Urinary bladder (tissue), 2 donors: ENCODE results near the gene SPATS1. TPM values are rescaled to one million over a fixed set of nuclear protein-coding genes. Genes with fewer than 3 reads are reported as not detected.

Experiments used
- polyA plus RNA-seq: library from polyadenylated mRNA; stranded (reverse); fragments of 200-250 nt; gene quantifications from one replicate; pipeline ENCODE4 v1.2.3, GENCODE V29; 2013
- total RNA-seq: library from RNA; depleted of rRNA; stranded (reverse); fragments of >200 nt; gene quantifications from one replicate; pipeline ENCODE4 v1.2.3, GENCODE V29; 2014
- donor health status: healthy.

The SPATS1 gene
- total and polyA plus RNA-seq, 2 donors, result not detected

Other genes starting within 250 kb of the SPATS1 start
- gene MRPL14, start 215.2 kb upstream of the SPATS1 start, total RNA-seq, result 27.4 TPM
- 42.0 TPM for gene MRPL14, start 215.2 kb upstream of the SPATS1 start, polyA plus RNA-seq
- 12.4 TPM for gene TMEM63B, start 215.1 kb upstream of the SPATS1 start, total RNA-seq
- gene TMEM63B, start 215.1 kb upstream of the SPATS1 start, polyA plus RNA-seq, result 20.0 TPM
- 0.53 TPM for gene CAPN11, start 183.8 kb upstream of the SPATS1 start, total RNA-seq
- gene CAPN11, start 183.8 kb upstream of the SPATS1 start, polyA plus RNA-seq, result 1.1 TPM
- gene MYMX, start 125.7 kb upstream of the SPATS1 start, total RNA-seq, result not detected
- 0.28 TPM for gene MYMX, start 125.7 kb upstream of the SPATS1 start, polyA plus RNA-seq
- gene SLC29A1, start 119.1 kb upstream of the SPATS1 start, total RNA-seq, result 16.3 TPM
- 80.1 TPM for gene SLC29A1, start 119.1 kb upstream of the SPATS1 start, polyA plus RNA-seq
- 220 TPM for gene HSP90AB1, start 95.5 kb upstream of the SPATS1 start, total RNA-seq
- 600 TPM for gene HSP90AB1, start 95.5 kb upstream of the SPATS1 start, polyA plus RNA-seq
- 29.4 TPM for gene SLC35B2, start 85.1 kb upstream of the SPATS1 start, total RNA-seq
- gene SLC35B2, start 85.1 kb upstream of the SPATS1 start, polyA plus RNA-seq, result 51.3 TPM
- 2.6 TPM for gene NFKBIE, start 77.1 kb upstream of the SPATS1 start, total RNA-seq
- gene NFKBIE, start 77.1 kb upstream of the SPATS1 start, polyA plus RNA-seq, result 5.5 TPM
- 0.48 TPM for gene TMEM151B, start 72.2 kb upstream of the SPATS1 start, total RNA-seq
- gene TMEM151B, start 72.2 kb upstream of the SPATS1 start, polyA plus RNA-seq, result 0.54 TPM
- 13.6 TPM for gene AARS2, start 29.3 kb upstream of the SPATS1 start, total RNA-seq
- gene AARS2, start 29.3 kb upstream of the SPATS1 start, polyA plus RNA-seq, result 7.5 TPM
- gene CDC5L, start 45.1 kb downstream of the SPATS1 start, total RNA-seq, result 38.4 TPM
- 14.7 TPM for gene CDC5L, start 45.1 kb downstream of the SPATS1 start, polyA plus RNA-seq